Measurements from ENCODE around the gene LRRTM3.

The LRRTM3 gene

GRCh38 chr10:66925896-66926715 is at the start of gene LRRTM3:
LRRTM3 (plus strand) TSS chr10:66926036.
- DNase-seq (ENCODE audit: low read depth in 2 of 3, low spot score in 2 of 3): no peak

- DNase-seq (ENCODE audit: low read depth in 2 of 3, low spot score in 2 of 3): no peak
These were observed 48.5 kb upstream of the LRRTM3 start for GRCh38 chr10:66877361-66877760.

- DNase-seq (ENCODE audit: low read depth in 2 of 3, low spot score in 2 of 3): no peak
These were observed 45.5 kb upstream of the LRRTM3 start for GRCh38 chr10:66880292-66880691.

- no peak for DNase-seq (ENCODE audit: low read depth in 2 of 3, low spot score in 2 of 3)
These were observed 45.0 kb upstream of the LRRTM3 start for GRCh38 chr10:66880826-66881225.

- no peak for DNase-seq (ENCODE audit: low read depth in 2 of 3, low spot score in 2 of 3)
These were observed 44.0 kb upstream of the LRRTM3 start for GRCh38 chr10:66881814-66882213.

- no peak for DNase-seq (ENCODE audit: low read depth in 2 of 3, low spot score in 2 of 3)
These were observed 43.6 kb upstream of the LRRTM3 start for GRCh38 chr10:66882271-66882670.

- no peak for DNase-seq (ENCODE audit: low read depth in 2 of 3, low spot score in 2 of 3)
These were observed 39.0 kb upstream of the LRRTM3 start for GRCh38 chr10:66886848-66887247.

GRCh38 chr10:66888237-66888636 is 37.6 kb upstream of the LRRTM3 start:
- no peak for DNase-seq (ENCODE audit: low read depth in 2 of 3, low spot score in 2 of 3)

- no peak for DNase-seq (ENCODE audit: low read depth in 2 of 3, low spot score in 2 of 3)
These were observed 33.0 kb upstream of the LRRTM3 start for GRCh38 chr10:66892871-66893270.

GRCh38 chr10:66910671-66911070 is 15.2 kb upstream of the LRRTM3 start:
- DNase-seq (ENCODE audit: low read depth in 2 of 3, low spot score in 2 of 3): no peak

- DNase-seq (ENCODE audit: low read depth in 2 of 3, low spot score in 2 of 3): no peak
These were observed 9.8 kb upstream of the LRRTM3 start for GRCh38 chr10:66916030-66916429.

GRCh38 chr10:66917104-66917503 is 8.7 kb upstream of the LRRTM3 start:
- DNase-seq (ENCODE audit: low read depth in 2 of 3, low spot score in 2 of 3): no peak

- no peak for DNase-seq (ENCODE audit: low read depth in 2 of 3, low spot score in 2 of 3)
These were observed 6.6 kb upstream of the LRRTM3 start for GRCh38 chr10:66919248-66919647.

- DNase-seq (ENCODE audit: low read depth in 2 of 3, low spot score in 2 of 3): no peak
These were observed 1.0 kb upstream of the LRRTM3 start for GRCh38 chr10:66924674-66925345.

- DNase-seq (ENCODE audit: low read depth in 2 of 3, low spot score in 2 of 3): no peak
These were observed 463 bp upstream of the LRRTM3 start for GRCh38 chr10:66925373-66925772.

GRCh38 chr10:66926841-66927240 is 1.0 kb downstream of the LRRTM3 start:
- no peak for DNase-seq (ENCODE audit: low read depth in 2 of 3, low spot score in 2 of 3)

- DNase-seq (ENCODE audit: low read depth in 2 of 3, low spot score in 2 of 3): no peak
These were observed 1.6 kb downstream of the LRRTM3 start for GRCh38 chr10:66927251-66927935.

GRCh38 chr10:66927971-66928770 is 2.3 kb downstream of the LRRTM3 start:
- no peak for DNase-seq (ENCODE audit: low read depth in 2 of 3, low spot score in 2 of 3)

- DNase-seq (ENCODE audit: low read depth in 2 of 3, low spot score in 2 of 3): no peak
These were observed 2.9 kb downstream of the LRRTM3 start for GRCh38 chr10:66928776-66929175.

GRCh38 chr10:66929375-66929774 is 3.5 kb downstream of the LRRTM3 start:
- DNase-seq (ENCODE audit: low read depth in 2 of 3, low spot score in 2 of 3): no peak

- no peak for DNase-seq (ENCODE audit: low read depth in 2 of 3, low spot score in 2 of 3)
These were observed 5.6 kb downstream of the LRRTM3 start for GRCh38 chr10:66931340-66931948.

All from activated CD8-positive, alpha-beta memory T cell treated with anti-CD3 and anti-CD28 coated beads for 48 hours (primary cell).